Pancreas (tissue), 10 donors: ENCODE data around the gene COX7B2. TPM values are rescaled to one million over a fixed set of nuclear protein-coding genes. Genes with fewer than 3 reads are reported as not detected.

ENCODE experiments used
- ATAC-seq, 4 donors: fragments of 200-7000 bp; cut with Tn5 transposase; one replicate each; pipeline versions ENCODE4 v1.8.0 to v1.9.1; 2020; ENCODE audit warnings: mild to moderate bottlenecking in 4 of 4, moderate library complexity in 4 of 4
- DNase-seq, 6 donors: peaks; one replicate each; pipeline ENCODE4 v3.0.0-alpha.2; 2020
- FAIRE-seq: peaks from 2 replicates; lab custom pipeline; 2012; peaks lifted over from hg19 to GRCh38; lab: Jason Lieb, UNC
- H3K27ac ChIP-seq, 4 donors: fragments of 200-600 bp; sonication (generic); 1 replicate in 3 of 4; 2 replicates in 1 of 4; pipeline versions ENCODE4 v1.5.0 to v1.8.0; 2020
- H3K27me3 ChIP-seq, 4 donors: fragments of 200-600 bp; one replicate each; pipeline ENCODE4 v1.8.0; 2021
- H3K36me3 ChIP-seq, 3 donors: fragments of 200-600 bp; sonication (generic) in 1 of 3; one replicate each; pipeline versions ENCODE4 v1.5.0 to v1.8.0; 2020 to 2021
- H3K4me1 ChIP-seq, 3 donors: fragments of 200-600 bp; one replicate each; pipeline ENCODE4 v1.8.0; 2021
- H3K4me3 ChIP-seq, 4 donors: fragments of 200-600 bp; sonication (generic) in 2 of 4; one replicate each; pipeline versions ENCODE4 v1.5.0 to v1.8.0; 2020 to 2021
- H3K9me3 ChIP-seq, 4 donors: fragments of 200-600 bp; one replicate each; pipeline ENCODE4 v1.8.0; 2021
- CTCF ChIP-seq, 4 donors: fragments of 200-600 bp; sonication (generic) in 3 of 4; IDR thresholded peaks; one replicate each; pipeline versions ENCODE4 v1.5.0 to v1.8.0; 2021; ENCODE audit warnings: antibody characterized with exemption in 4 of 4
- WGBS, 2 donors: extraction: QIAGEN DNeasy Blood & Tissue Kit; methylation state at CpG; one replicate each; pipeline ENCODE4 v1.1.7; 2013; 5-methylcytosine and 5-hydroxymethylcytosine counted together
- intact Hi-C, 3 donors: fragments of 100-400 bp; cut with DNase I; formaldehyde crosslinking; loops; one replicate each; pipeline versions ENCODE4 v1.11.1 to v1.14.2; 2022
- polyA plus RNA-seq, 2 donors: library from polyadenylated mRNA; stranded (reverse); fragments of 200-250 nt; gene quantifications; one replicate each; pipeline ENCODE4 v1.2.3, GENCODE V29; 2013
- total RNA-seq, 6 donors: library from RNA; stranded (reverse); fragmentation: NEBNext Ultra II Directional in 4 of 6; extraction: Animal tissue kit (Norgen Biotek cat#: 25700) in 4 of 6; gene quantifications; one replicate each; pipeline versions ENCODE4 v1.2.1 to v1.2.4, GENCODE V29; 2021 to 2023
- donor health status: healthy with polysubstance abuse.
- donor health status: DM: no; HTN: no; CAD: no; lungs with moderate emphysema.
- donor health status: DM: no; HTN: no; CAD: no.
- donor health status: control.
- donor health status: control.
- donor health status: Bipolar disorder and iron deficiency.
- donor health status: DM: yes; HTN: yes; CAD: no.
- donor health status: DM: no; HTN: no; CAD: no.
- donor health status: DM: no; HTN: no; CAD: no.
- donor health status: DM: yes; HTN: yes; CAD: no.

Gene COX7B2
- total and polyA plus RNA-seq, 8 donors = not detected

GRCh38 chr4:46908148-46908547 is 897 bp downstream of the COX7B2 start:
- WGBS, 2 donors = 55 to 74% methylated on average over 4 of the region's 4 CpGs
- no peak for TF ChIP-seq CTCF (IDR thresholded peaks at IDR 0.05)
- DNase-seq (no peak), FAIRE-seq (no peak), ATAC-seq (no peak)
- H3K36me3 ChIP-seq = no peaks in the 10 kb centered on the region
- no peaks in the 10 kb centered on the region for H3K27me3 ChIP-seq
- no peak overlapping the region for H3K27ac ChIP-seq
- H3K4me3 ChIP-seq = no peak overlapping the region
- intact Hi-C loops = no loop called here
- no peaks in the 10 kb centered on the region for H3K4me1 ChIP-seq
- no peaks in the 10 kb centered on the region for H3K9me3 ChIP-seq

GRCh38 chr4:46900082-46900481 is 9.0 kb downstream of the COX7B2 start:
- TF ChIP-seq CTCF (IDR thresholded peaks at IDR 0.05) = no peak
- no peak for FAIRE-seq
- no peak for ATAC-seq
- H3K36me3 ChIP-seq = no peaks in the 10 kb centered on the region
- no peaks in the 10 kb centered on the region for H3K9me3 ChIP-seq
- intact Hi-C loops = no loop called here
- H3K27me3 ChIP-seq = no peaks in the 10 kb centered on the region
- WGBS, 2 donors = 66 to 71% methylated on average over 1 of the region's 1 CpG
- DNase-seq = no peak
- H3K4me1 ChIP-seq = no peaks in the 10 kb centered on the region
- no peak overlapping the region for H3K27ac ChIP-seq
- H3K4me3 ChIP-seq = no peak overlapping the region

- Histone ChIP-seq H3K4me3 (no peak overlapping the region), H3K27me3 (no peaks in the 10 kb centered on the region), H3K4me1 (no peaks in the 10 kb centered on the region), H3K9me3 (no peaks in the 10 kb centered on the region), H3K36me3 (no peaks in the 10 kb centered on the region), H3K27ac (no peak overlapping the region)
- 18 to 25% methylated on average over 5 of the region's 5 CpGs for WGBS, 2 donors
- intact Hi-C loops = no loop called here
- no peak for TF ChIP-seq CTCF (IDR thresholded peaks at IDR 0.05)
- no peak for ATAC-seq
- no peak for FAIRE-seq
- DNase-seq = no peak
Measured at GRCh38 chr4:46894826-46895225, 14.2 kb downstream of the COX7B2 start.

- Histone ChIP-seq H3K36me3 (no peaks in the 10 kb centered on the region), H3K4me3 (no peak overlapping the region), H3K27me3 (no peaks in the 10 kb centered on the region), H3K27ac (no peak overlapping the region), H3K9me3 (no peaks in the 10 kb centered on the region), H3K4me1 (no peaks in the 10 kb centered on the region)
- DNase-seq (no peak), FAIRE-seq (no peak), ATAC-seq (no peak)
- TF ChIP-seq CTCF (IDR thresholded peaks at IDR 0.05) = no peak
- intact Hi-C loops = no loop called here
- 43 to 46% methylated on average over 2 of the region's 2 CpGs for WGBS, 2 donors
Measured at GRCh38 chr4:46890056-46890455, 19.0 kb downstream of the COX7B2 start.

- ATAC-seq = no peak
- H3K4me3 ChIP-seq = no peak overlapping the region
- FAIRE-seq = no peak
- 15 to 19% methylated on average over 2 of the region's 2 CpGs for WGBS, 2 donors
- H3K36me3 ChIP-seq = no peaks in the 10 kb centered on the region
- no peak for DNase-seq
- no peaks in the 10 kb centered on the region for H3K27me3 ChIP-seq
- no peak for TF ChIP-seq CTCF (IDR thresholded peaks at IDR 0.05)
- H3K4me1 ChIP-seq = no peaks in the 10 kb centered on the region
- H3K9me3 ChIP-seq = no peaks in the 10 kb centered on the region
- intact Hi-C loops = no loop called here
- no peak overlapping the region for H3K27ac ChIP-seq
Measured at GRCh38 chr4:46889410-46889809, 19.6 kb downstream of the COX7B2 start.
